HepG2 (cell line): ENCODE results near the gene TRIM4. TPM values are rescaled to one million over a fixed set of nuclear protein-coding genes. Genes with fewer than 3 reads are reported as not detected.

Experiments
- ATF5 ChIP-seq: sonication (generic); formaldehyde crosslinking; IDR thresholded peaks from 2 replicates; pipeline ENCODE4 v1.4.0; 2020; ENCODE audit warnings: mild to moderate bottlenecking, low read depth, missing genetic modification reagents
- EHMT2 ChIP-seq: fragments of 200-600 bp; sonication (generic); IDR thresholded peaks from 2 replicates; pipeline ENCODE4 v1.7.0; 2017; ENCODE audit warnings: antibody characterized with exemption, low read depth, low read length, borderline replicate concordance
- IKZF5 ChIP-seq: IDR thresholded peaks from 2 replicates; pipeline ENCODE4 v1.6.1; 2018; ENCODE audit warnings: missing genetic modification reagents, mild to moderate bottlenecking, missing compliant biosample characterization
- MTF2 ChIP-seq: sonication (generic); formaldehyde crosslinking; IDR thresholded peaks from 2 replicates; pipeline ENCODE4 v1.5.0; 2020; ENCODE audit warnings: missing genetic modification reagents, borderline replicate concordance
- SIX4 ChIP-seq: sonication (generic); formaldehyde crosslinking; IDR thresholded peaks from 2 replicates; pipeline ENCODE4 v1.4.0; 2020; ENCODE audit warnings: missing genetic modification reagents
- SP2 ChIP-seq: sonication (generic); formaldehyde crosslinking; IDR thresholded peaks from 2 replicates; pipeline ENCODE4 v1.5.1; 2020; ENCODE audit warnings: mild to moderate bottlenecking, missing genetic modification reagents
- TSC22D2 ChIP-seq: sonication (generic); formaldehyde crosslinking; IDR thresholded peaks from 2 replicates; pipeline ENCODE4 v1.5.1; 2020; ENCODE audit warnings: missing genetic modification reagents, mild to moderate bottlenecking, borderline replicate concordance
- XRCC5 ChIP-seq: fragments of 200-400 bp; formaldehyde crosslinking; optimal IDR thresholded peaks from 2 replicates; pipeline ENCODE3; 2017; ENCODE audit warnings: mild to moderate bottlenecking, low read length
- ZBED4 ChIP-seq: sonication (generic); formaldehyde crosslinking; IDR thresholded peaks from 2 replicates; pipeline ENCODE4 v1.4.0; 2020; ENCODE audit warnings: missing genetic modification reagents, borderline replicate concordance
- ZBTB3 ChIP-seq: sonication (generic); formaldehyde crosslinking; IDR thresholded peaks from 2 replicates; pipeline ENCODE4 v1.4.0; 2020; ENCODE audit warnings: low read depth, mild to moderate bottlenecking, moderate library complexity, missing genetic modification reagents, borderline replicate concordance
- ZBTB7B ChIP-seq: sonication (generic); formaldehyde crosslinking; IDR thresholded peaks from 2 replicates; pipeline ENCODE4 v1.4.0; 2020; ENCODE audit warnings: missing genetic modification reagents
- ZFP91 ChIP-seq: sonication (generic); formaldehyde crosslinking; IDR thresholded peaks from 2 replicates; pipeline ENCODE4 v1.9.0; 2022; ENCODE audit warnings: missing genetic modification reagents, mild to moderate bottlenecking, borderline replicate concordance
- ZNF281 ChIP-seq: sonication (generic); formaldehyde crosslinking; IDR thresholded peaks from 2 replicates; pipeline ENCODE4 v1.4.0; 2020; ENCODE audit warnings: missing genetic modification reagents, borderline replicate concordance
- ZNF441 ChIP-seq: sonication (generic); formaldehyde crosslinking; IDR thresholded peaks from 2 replicates; pipeline ENCODE4 v1.7.0; 2021; ENCODE audit warnings: missing genetic modification reagents, borderline replicate concordance
- ZNF576 ChIP-seq: sonication (generic); formaldehyde crosslinking; IDR thresholded peaks from 2 replicates; pipeline ENCODE4 v1.4.0; 2020; ENCODE audit warnings: mild to moderate bottlenecking, missing genetic modification reagents
- ZNF782 ChIP-seq: sonication (generic); formaldehyde crosslinking; IDR thresholded peaks from 2 replicates; pipeline ENCODE4 v1.4.0; 2020; ENCODE audit warnings: missing genetic modification reagents, mild to moderate bottlenecking, borderline replicate concordance
- polyA plus RNA-seq, 8 experiments: library from polyadenylated mRNA; depleted of rRNA in 3 of 8; stranded (reverse) in 7 of 8; unstranded in 1 of 8; fragments of >200 nt; fragmentation: Illumina TruSeq in 4 of 8; extraction: Trizol in 4 of 8; gene quantifications; 2 replicates each; pipeline versions ENCODE4 v1.2.1 to v1.2.3, GENCODE V29; 2011 to 2016; ENCODE audit warnings: low read depth in 4 of 8, missing spikeins in 1 of 8, mixed read lengths in 1 of 8; ENCODE audit not compliant: insufficient read depth in 1 of 8
- total RNA-seq, 5 experiments: library from RNA; depleted of rRNA; stranded (reverse); fragments of >200 nt; fragmentation: Illumina TruSeq; extraction: Trizol; gene quantifications; 2 replicates each; pipeline ENCODE4 v1.2.3, GENCODE V29; 2016; ENCODE audit warnings: low read depth in 1 of 5

The TRIM4 gene
- total and polyA plus RNA-seq, 2 of the 13 experiments (the other 11 are each of a cell fraction or from before 2014, with no cell fraction given), result 17.6 to 21.7 TPM

GRCh38 chr7:99860281-99861127 is 58.8 kb downstream of the TRIM4 start (continued):
- no peak for TF ChIP-seq ZBED4
- no peak for TF ChIP-seq ZBTB3 (CRISPR knock-in tag)
- peak; percentile 15 for TF ChIP-seq XRCC5
- TF ChIP-seq ATF5 (CRISPR knock-in tag), result no peak
- no peak for TF ChIP-seq ZNF281 (CRISPR knock-in tag)
- TF ChIP-seq ZNF441 (CRISPR knock-in tag), result no peak
- no peak for TF ChIP-seq ZNF782 (CRISPR knock-in tag)
- TF ChIP-seq EHMT2, result no peak
- peak; percentile 73 for TF ChIP-seq SIX4 (CRISPR knock-in tag)
- TF ChIP-seq ZNF576, result no peak
- TF ChIP-seq ZFP91, result no peak; the same call in 1 of the 2 replicates
- TF ChIP-seq SP2 (CRISPR knock-in tag), result no peak
- TF ChIP-seq ZBTB7B (CRISPR knock-in tag), result no peak; the same call in 1 of the 2 replicates
- no peak for TF ChIP-seq TSC22D2 (CRISPR knock-in tag)
- no peak for TF ChIP-seq MTF2
- TF ChIP-seq IKZF5 (CRISPR knock-in tag), result peak; percentile 42; the same call in 1 of the 2 replicates
